ENCODE measurements around the gene P2RY8.

DNA sequence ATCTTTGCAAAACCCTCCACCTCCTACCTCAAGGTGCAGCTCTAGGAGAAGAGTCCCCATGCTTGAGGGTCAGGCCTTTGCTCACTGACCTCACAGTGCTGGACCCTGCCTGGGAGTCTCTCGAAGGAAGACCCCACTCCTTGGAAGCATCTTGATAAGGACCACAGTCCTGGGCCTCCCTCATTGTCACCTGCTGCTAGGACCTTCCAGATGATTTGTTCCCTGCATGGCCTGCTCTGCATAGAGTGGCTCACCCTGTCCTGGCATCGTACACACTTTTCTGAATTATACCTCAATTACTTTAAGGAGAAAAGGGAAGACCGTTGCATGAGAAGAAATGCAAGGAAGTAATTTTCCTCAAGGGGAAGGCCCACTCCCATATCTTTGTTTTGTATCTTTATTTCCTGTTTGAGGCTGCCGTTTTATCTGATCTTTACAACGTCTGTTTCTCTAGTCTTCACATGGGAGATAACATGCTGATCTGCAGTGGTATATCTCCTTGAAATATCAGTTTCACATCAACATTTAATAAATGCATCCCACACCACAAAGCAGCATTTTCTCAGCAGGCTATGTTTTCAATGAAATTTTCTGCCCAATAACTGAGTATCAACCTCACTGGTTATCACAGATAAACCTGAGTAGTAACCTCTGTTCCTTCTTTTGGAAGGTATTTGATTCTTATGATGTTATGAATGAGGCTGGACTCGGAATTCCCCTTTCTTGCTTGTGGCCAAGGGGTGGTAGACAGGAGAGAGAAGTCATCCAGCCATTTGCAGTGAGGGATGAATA lies 39.4 kb upstream of the P2RY8 start:
- TF ChIP-seq CTCF (conservative IDR thresholded peaks at IDR 0.05; ENCODE audit: low read depth, low read length): no peak
- TF ChIP-seq EZH2 (IDR thresholded peaks at IDR 0.05; ENCODE audit: borderline replicate concordance, low read depth, low read length, poor library complexity, severe bottlenecking): no peak

All from A673 (cell line).